GM19043 (cell line): ENCODE data around the gene DHCR7.

ENCODE experiments used
- ATAC-seq: cut with Tn5 transposase; IDR thresholded peaks from one replicate; pipeline ENCODE4 v1.9.1; 2021; ENCODE audit warnings: low read depth; ENCODE audit not compliant: unreplicated experiment

Gene DHCR7, protein sequence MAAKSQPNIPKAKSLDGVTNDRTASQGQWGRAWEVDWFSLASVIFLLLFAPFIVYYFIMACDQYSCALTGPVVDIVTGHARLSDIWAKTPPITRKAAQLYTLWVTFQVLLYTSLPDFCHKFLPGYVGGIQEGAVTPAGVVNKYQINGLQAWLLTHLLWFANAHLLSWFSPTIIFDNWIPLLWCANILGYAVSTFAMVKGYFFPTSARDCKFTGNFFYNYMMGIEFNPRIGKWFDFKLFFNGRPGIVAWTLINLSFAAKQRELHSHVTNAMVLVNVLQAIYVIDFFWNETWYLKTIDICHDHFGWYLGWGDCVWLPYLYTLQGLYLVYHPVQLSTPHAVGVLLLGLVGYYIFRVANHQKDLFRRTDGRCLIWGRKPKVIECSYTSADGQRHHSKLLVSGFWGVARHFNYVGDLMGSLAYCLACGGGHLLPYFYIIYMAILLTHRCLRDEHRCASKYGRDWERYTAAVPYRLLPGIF

DNA sequence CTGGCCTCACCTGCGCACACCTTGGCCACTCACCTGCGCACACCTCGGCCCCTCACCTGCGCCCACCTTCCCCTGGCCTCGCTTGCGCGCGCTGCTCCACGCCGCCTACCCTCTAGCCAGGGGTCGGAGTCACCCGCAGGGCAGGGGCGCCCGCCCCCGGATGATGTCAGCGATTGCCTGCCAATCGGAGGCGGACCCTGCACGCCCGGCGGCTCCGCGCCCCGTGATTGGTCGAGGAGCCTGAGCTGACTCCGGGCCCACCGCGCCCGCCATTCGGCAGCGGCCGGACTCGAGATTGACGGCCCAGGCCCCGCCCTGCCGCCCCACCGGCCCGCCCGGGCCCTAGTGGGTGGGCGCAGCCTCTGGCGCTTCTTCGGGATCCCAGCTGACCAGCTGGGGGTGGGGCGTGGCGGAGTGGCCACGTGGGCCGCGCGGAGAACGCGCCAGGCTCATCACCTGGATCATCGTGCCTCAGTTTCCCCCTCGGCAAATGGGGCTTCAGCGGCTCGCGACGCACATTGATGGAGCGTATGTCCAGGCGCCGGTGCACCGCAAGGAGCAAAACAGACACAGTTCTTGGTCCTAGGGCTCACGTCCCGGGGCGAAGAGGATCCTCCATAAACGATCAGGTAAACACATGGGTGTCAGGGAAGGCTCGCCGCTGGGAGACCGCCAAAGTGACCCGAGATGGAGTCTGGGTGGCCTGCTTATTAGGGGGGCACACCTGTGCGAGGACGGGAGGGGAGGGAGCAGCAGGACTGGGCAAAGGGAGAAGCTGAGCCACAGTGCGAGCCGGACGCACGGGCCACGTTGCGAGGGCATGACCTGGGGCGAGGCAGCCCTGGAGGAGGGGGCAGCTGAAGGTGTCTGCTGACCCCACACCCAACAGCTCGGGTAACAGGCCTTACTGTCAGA is at the start of gene DHCR7:
Gene DHCR7 (minus strand): TSS at position 137 of the 915 bp plus-strand sequence. CDS start 3,441 bp downstream, outside the sequence.
- ATAC-seq, result peak; percentile 78

DNA sequence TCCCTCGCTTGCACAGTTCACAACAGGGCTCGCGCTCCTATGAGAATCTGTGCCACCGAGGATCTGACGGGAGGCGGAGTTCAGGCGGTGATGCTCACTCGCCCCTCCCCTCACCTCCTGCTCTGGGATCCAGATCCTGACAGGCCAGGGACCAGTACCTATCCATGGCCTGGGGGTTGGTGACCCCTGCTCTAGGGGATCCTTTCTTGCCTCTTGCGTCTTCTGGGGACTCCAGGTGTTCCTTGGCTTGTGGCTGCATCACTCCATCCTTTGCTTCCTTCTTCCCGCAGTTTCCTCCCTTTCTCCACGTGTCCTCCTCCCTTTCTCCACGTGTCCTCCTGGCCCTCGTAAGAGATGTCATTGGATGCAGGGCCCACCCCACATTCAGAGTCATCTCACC is 48.2 kb upstream of the DHCR7 start:
- no peak for ATAC-seq

DNA sequence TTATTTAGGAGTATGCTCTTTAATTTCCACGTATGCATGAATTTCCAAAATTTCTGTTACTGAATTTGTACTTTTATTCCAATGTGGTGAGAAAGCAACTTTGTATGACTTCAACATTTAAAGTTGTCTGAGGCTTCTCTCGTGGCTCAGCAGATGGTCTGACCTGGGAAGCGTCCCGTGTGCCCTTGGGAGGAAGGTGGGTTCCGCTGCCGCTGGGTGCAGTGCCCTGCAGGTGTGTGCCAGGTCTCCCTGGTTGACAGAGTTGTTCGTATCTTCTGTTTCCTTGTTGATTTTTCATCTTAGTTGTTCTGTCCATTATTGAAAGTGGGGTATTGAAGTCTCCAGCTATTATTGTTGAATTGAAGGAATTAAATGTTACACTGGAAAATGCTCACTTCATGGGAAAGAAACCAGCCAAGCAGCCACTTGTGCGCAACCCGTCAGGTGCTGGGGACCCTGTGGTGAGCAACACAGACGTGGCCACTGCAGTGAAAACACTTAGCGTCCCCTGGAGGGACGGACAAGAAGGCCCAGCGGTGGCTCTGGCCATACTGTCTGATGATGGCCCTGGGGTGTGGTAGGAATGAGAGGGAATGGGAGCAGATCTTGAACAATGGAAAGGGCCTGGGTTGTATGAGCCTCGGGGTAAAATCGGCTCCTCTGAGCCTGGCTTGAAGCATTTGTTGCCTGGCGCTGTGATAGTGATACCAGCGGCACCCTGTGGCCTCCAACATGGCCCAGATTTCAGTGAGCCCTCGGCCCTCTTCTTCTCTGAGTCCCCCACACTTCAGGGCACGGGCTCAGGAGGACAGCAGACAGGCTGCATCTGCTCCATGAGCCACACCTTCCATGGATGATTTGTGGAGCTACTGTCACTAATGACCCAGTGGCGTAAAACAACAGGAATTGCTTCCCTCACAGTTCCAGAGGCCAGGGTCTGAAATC is 47.4 kb upstream of the DHCR7 start:
- ATAC-seq, result no peak

DNA sequence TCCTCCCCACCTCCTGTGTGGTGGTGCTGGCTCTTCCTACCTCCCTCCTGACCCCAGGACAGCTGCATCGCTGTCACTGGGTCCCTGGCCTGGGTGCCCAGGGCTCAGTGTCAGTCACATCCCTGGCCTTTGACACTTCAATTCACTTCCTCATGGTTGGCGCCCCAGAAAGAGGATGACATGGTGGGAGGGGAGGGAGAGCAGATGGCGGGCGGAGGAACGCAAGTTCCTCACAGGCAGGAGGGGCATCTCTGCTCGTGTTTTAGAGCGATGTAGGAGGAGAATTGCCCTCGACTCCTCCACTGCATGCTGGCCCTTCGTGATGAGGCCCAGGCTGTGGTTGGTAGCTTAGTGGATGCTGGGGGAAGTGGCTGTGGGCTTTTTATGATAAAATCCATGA is 43.7 kb upstream of the DHCR7 start:
- no peak for ATAC-seq

DNA sequence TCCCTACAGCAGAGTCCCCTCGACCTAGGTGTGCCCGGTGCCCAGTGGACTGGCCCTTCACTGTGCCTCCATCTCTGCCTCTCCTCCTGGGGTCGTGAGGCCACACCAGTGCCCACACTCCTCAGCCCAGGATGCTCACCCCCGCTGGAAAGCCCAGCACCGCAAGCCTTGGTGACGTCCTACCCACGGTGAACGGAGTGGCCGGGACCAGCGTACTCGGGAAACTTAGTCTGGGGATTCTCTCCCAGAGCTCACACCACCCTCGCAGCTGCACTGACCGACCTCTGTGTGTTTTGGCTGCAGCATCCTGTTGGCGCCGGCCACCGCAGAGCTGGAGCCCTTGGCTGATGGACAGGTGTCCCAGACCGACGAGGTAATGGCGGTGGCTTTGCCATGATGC is 43.3 kb upstream of the DHCR7 start:
- ATAC-seq, result no peak

DNA sequence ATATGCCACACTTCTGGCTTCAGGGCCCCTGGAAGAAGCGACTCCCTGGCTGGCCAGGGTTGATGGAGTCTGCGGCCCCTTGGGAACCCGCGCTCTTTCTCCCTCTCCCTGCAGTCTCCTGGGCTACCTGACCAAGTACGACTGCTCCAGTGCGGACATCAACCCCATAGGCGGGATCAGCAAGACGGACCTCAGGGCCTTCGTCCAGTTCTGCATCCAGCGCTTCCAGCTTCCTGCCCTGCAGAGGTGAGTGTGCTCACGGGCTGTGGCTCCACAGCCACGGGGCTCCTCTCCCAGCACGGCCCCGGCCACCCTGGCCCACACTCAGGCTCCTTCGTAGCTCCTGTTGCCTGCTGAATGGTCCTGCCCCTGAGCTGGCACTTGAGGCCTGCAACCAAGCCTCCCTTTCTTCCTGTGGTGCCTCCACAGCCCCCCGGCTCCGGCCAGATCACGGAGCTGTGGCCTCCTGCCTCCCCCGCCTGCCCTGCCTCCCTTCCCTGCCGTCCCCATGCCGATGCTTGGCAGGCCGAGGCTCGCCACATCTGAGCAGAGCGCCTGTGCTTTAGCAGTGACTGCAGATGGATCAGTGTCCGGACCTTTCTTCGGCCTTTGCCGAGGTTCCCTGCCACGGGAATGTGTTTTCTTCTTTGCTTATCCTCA is 42.7 kb upstream of the DHCR7 start:
- ATAC-seq, result no peak

DNA sequence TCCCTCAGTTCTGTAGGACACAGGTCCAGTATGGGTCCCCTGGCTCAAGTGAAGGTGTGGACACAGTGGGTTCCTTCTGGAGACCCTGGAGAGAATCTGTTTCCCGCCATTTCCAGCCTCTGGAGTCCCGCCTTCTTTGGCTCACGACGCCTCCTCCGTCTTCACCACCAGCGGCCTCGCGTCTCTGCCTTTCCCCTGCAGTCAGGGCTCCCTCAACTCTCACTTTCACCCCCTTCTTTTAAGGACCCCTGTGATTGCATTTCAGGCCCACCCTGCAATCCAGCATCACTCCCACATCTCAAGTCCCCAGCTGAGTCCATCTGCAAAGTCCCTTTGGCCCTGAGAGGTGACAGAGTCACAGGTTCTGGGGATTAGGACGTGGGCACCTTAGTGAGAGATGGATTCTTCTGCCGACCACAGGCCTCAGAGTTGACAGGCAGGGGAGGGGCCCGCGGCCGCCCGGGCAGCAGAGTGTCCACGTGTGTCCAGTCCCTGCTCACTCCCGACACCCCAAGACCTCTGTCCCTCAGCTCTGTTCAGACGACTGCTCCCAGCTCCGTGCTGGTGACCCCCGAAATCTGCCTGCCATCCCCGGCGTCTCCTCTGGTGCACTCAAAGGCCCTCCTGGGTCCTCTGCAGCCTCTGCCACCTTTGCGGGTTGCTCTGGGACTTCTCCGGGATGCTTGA is 42.0 kb upstream of the DHCR7 start:
- no peak for ATAC-seq

DNA sequence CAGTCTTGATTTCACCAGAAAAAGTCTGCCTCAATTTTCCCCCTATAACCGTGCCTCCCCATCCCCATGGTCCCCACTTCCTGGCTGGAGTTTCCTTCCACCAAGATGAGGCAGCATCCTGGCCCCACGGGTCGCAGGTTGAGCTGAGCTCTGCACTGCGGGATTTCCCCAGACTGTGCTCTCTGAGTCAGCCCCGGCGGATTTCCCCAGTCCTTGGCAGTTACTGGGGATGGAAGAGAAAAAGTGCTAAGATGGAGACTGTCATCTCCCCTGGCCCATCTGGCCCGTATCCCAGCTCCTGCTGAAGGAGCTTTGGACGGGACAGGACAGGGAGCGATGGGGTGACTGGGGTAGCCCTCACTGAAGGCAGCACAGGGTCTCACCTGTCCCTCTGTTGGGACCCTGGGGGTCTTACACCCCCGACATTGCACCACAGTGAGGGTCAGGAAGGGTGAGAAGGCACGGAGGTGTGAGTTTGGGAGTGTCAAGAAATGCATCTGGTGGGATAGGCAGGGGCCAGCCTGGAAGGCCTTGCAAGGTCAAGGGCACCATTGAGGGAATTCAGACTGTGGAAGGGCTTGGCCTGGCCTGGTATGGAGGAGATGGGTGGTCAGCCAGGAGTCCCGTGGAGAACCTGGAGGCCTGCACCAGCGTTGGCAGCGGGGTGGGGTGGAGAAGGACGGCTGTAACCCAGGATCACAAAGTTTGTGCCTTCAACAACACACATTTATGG is 41.3 kb upstream of the DHCR7 start:
- no peak for ATAC-seq

DNA sequence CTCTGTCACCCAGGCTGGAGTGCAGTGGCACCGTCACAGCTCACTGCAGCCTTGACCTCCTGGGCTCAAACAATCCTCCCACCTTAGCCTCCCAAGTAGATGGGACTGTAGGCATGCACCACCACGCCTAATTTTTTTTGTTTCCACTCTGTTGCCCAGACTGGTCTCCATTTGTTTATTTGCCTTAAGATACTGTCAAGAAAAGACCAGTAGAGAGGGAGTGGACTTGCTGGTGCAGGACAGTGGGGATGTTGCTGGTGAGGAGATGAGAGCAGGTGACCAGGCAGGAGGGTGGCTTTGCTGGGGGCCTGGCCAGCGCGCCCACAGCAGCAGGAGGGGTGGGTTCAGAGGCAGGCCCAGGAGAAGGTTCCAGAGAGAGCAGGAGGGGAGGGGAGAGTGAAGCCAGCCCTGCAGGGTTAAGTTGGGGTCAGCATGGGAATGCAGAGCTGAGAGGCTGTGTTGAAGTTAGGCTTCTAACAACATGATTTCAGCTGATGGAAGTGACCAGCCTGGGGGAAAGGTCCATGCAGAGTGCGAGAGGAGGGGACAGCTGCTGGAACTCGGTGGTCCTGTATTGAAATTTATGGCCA is 40.6 kb upstream of the DHCR7 start:
- no peak for ATAC-seq

DNA sequence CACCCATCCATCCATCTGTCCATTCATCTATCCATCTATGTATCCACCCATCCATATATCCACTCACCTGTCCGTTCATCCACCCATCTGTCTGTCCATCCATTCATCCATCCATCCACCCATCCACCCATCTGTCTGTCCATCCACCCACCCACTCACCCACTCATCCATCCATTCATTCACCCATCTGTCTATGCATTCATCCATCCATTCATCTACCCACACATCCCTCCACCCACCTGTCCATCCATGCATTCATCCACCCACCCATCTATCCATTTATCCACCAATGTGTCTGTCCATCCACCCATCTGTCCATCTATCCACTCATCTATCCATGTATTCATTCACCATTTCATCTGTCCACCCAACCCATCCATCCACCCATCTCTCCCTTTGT is 38.1 kb upstream of the DHCR7 start:
- no peak for ATAC-seq

DNA sequence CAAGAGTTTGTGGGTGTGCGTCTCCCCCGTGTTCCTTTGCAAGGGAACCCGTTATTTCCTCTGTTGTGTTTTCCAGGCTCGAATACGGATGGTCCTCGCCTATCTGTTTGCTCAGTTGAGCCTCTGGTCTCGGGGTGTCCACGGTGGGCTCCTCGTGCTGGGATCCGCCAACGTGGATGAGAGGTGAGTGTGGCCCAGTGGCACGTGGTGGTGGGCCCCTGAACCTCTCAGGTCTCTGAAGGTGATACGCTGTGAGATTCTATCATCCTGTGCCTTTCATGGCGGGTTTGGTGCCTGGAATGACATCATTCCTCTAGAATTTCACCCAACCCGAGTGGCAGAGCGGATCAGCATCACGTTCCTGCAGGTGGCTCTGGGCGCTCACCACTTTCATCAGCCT is 37.3 kb upstream of the DHCR7 start:
- ATAC-seq, result no peak

DNA sequence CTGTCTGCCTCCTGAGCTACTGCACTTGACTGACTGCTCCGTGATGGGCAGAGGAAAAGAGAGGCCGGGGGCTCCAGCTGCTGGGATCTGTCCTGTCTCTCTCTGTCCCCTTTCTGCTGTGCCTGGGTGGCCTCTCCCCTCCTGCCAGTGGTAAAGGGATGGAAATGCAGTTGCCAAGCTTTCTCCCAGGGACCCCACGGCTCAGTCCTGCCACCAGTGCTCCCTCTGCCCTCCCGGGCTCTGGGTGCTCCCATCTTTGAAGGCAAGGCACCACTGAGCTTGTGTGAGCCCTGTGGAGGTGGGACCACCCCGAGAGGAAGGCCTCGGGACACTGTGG is 36.8 kb upstream of the DHCR7 start:
- ATAC-seq, result no peak

DNA sequence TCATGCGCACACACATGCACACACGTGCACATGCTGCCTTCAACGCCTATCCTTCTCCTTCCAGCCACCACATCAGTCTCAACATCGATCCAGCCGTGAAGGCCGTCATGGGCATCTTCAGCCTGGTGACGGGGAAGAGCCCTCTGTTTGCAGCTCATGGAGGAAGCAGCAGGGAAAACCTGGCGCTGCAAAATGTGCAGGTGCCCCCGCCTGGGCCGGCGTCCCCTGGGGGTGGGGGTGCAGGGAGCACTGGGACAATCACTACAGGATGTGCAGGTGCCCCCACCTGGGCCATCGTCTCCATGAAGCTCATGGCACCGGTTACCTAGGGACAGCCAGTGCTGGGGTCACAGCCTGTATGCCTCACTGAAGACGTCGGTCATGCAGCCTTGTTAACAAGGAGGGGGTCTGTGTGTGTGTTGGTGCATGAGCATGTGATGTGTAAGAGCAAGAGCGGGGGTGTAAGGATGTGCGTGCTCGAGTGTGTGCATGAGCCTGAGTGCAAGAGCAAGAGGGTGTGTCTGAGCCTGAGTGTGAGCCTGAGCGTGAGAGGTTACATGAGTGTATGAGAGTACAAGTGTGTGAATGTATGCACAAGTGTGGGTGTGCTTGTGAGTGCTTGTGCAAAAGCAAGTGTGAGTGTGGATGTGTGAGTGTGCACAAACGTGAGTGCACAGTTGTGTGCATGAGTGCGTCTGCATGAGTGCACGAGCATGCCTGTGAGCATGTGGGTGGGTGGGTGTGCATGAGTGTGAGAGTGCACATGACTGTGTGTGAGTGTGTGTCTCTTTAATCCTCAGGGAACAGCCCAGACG is 36.3 kb upstream of the DHCR7 start:
- ATAC-seq, result no peak

DNA sequence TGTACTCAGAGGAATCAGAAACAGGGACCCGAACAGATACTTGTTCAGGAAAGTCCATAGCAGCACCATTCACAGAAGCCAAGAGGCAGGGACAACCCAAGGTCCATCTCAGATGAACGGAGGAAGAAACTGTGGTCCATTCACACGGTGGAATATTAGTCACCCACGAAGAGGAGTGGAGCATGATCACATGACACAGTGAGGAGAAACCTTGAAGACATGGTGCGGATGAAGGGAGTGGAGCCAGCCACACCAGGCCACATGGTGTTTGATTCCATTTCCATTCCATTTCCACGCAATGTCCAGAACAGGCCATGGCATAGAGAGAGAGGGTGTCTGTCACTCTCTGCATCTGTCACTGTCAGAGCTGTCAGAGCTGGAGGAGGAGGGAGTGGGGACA is 35.5 kb upstream of the DHCR7 start:
- no peak for ATAC-seq

DNA sequence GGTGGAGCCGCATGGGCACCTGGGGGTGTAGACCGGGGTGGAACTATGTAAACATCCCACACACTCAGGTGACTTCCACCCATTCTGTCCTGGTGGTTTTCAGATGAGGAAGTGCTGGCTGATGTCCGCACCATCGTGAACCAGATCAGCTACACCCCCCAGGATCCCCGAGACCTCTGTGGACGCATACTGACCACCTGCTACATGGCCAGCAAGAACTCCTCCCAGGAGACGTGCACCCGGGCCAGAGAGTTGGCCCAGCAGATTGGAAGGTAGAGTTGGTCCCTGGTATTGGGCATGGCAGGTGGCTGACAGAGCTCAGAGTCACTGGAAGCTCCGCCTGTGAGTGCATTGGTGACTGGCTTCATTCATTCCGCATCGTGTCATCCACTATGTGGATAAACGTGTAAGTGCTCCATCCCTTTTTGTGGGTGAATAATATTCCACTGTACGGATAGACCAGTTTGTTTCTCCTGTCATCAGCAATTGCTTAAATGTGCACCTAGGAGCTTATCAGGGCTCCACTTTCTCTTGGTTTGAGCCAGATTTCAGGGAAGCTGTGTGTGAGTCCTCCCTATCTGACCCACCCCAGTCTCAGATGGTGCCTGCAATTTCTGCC is 34.7 kb upstream of the DHCR7 start:
- ATAC-seq, result no peak

DNA sequence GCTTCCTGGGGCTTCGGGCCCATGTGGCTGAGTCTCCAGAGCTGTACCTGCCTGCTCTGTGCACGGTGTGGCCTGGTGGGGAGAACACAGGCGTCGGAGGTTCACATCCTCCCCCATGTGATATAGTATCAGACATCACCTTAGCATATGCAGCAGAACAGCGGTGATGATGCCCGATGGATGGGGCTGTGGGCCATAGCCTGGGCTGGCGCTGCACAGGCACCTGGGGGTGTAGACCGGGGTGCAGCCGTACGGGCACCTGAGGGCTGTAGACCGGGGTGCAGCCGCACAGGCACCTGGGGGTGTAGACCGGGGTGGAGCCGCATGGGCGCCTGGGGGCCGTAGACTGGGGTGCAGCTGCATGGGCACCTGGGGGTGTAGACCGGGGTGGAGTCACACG is 34.0 kb upstream of the DHCR7 start:
- no peak for ATAC-seq
